ENCODE data around the gene MACROD2. TPM values are rescaled to one million over a fixed set of nuclear protein-coding genes. Genes with fewer than 3 reads are reported as not detected.

Gene MACROD2
- total and polyA plus RNA-seq, 4 donors: 0.66 to 10.5 (median 3.3) TPM

DNA sequence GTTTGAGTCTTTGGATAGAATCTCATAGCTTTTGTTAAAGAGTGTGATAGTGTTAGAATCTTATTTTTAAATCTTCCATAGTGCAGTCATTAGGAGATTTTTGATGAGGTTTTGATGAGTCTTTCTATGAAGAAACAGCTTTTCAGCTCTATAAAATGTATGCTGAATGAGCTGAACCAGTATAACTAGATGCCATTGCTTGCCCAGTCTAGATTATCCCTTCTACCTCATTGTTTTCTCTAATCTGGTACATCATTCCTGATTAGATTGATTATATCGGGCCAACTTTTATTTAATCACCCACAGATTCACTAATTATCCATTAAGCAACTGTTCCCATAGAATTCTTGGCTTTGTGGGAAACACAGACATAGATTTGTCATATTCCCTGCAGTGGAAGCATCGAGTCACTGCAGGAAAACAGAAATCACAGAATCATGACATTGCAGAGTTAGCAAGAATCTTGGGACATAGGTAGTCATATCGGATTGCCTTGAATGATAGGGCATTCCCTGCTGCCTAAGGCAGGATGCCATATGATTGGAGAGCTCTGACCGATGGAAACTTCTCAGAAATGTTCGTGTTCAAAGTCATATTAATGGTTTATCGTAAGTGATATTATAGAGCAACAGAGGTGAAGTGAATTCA, 1224.8 kb downstream of the MACROD2 start:
- Histone ChIP-seq H3K9ac (ENCODE audit: low read depth in 1 of 2, low read length in 2 of 2) (no peak overlapping the region), H3K4me3 (ENCODE audit: low read depth in 1 of 3, low read length in 3 of 3) (no peak overlapping the region), H3K27ac (ENCODE audit: low read depth in 1 of 2, low read length in 2 of 2) (no peak overlapping the region), H3K9me3 (ENCODE audit: control insufficient read depth in 4 of 4, low read length in 3 of 4) (no peaks in the 10 kb centered on the region), H3K36me3 (ENCODE audit: control insufficient read depth in 4 of 4, insufficient read depth in 3 of 4, low read depth in 1 of 4, low read length in 3 of 4) (no peaks in the 10 kb centered on the region), H3K27me3 (ENCODE audit: control insufficient read depth in 4 of 4, insufficient read depth in 4 of 4, low read length in 3 of 4) (no peaks in the 10 kb centered on the region), H3K4me1 (ENCODE audit: control insufficient read depth in 4 of 4, insufficient read depth in 4 of 4, low read length in 3 of 4) (no peaks in the 10 kb centered on the region)
- DNase-seq (ENCODE audit: low spot score): no peak
- WGBS: 71% methylated on average over 6 of the region's 6 CpGs
- TF ChIP-seq GABPA (IDR thresholded peaks at IDR 0.05 in 1 of 2, conservative IDR thresholded peaks at IDR 0.05 in 1 of 2) (no peak), EGR1 (IDR thresholded peaks at IDR 0.05; ENCODE audit: low read depth in 2 of 2) (no peak), FOXA1 (IDR thresholded peaks at IDR 0.05) (no peak)

DNA sequence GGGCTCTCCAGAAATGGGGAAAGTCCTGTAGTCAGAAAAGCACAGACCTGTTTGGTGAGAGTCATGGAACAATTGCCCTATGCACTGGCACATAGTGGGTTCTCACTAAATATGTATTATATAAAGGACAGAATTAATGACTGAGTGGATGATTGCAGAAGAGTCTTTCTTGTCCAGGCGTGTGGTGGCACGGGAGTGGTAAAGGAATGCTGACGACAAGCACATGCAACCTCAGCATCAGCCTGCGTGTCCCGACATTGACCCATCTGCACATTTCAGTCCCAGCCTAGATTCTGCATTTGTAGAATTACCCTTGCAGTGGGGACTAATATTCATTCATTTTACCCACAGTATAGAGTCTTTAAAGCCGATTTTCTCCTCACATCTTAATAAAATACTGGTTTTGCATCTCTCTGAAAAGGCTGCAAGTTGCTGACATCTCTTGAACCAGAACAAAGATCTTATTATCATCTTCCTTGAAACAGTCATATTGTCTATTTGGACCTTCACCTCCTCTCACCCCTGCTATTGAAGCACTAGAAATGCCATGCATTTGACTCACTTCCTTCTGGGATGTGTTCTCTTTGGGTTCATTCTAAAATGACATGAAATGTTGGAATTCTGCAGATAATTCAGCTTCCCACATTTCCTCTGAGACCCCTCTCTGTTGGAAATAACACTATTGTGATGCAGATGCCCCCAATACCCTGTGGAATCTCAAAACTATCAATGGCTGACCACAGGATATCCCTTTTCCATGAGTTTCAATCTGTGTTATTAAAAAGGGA, 1225.7 kb downstream of the MACROD2 start:
- 79% methylated on average over 6 of the region's 6 CpGs for WGBS
- no peak overlapping the region for H3K4me3 ChIP-seq (ENCODE audit: low read depth in 1 of 3, low read length in 3 of 3)
- no peak overlapping the region for H3K9ac ChIP-seq (ENCODE audit: low read depth in 1 of 2, low read length in 2 of 2)
- no peaks in the 10 kb centered on the region for H3K9me3 ChIP-seq (ENCODE audit: control insufficient read depth in 4 of 4, low read length in 3 of 4)
- DNase-seq (ENCODE audit: low spot score): no peak
- H3K27ac ChIP-seq (ENCODE audit: low read depth in 1 of 2, low read length in 2 of 2): no peak overlapping the region
- H3K36me3 ChIP-seq (ENCODE audit: control insufficient read depth in 4 of 4, insufficient read depth in 3 of 4, low read depth in 1 of 4, low read length in 3 of 4): no peaks in the 10 kb centered on the region
- H3K27me3 ChIP-seq (ENCODE audit: control insufficient read depth in 4 of 4, insufficient read depth in 4 of 4, low read length in 3 of 4): no peaks in the 10 kb centered on the region
- no peaks in the 10 kb centered on the region for H3K4me1 ChIP-seq (ENCODE audit: control insufficient read depth in 4 of 4, insufficient read depth in 4 of 4, low read length in 3 of 4)
- no peak for TF ChIP-seq HNF4G (IDR thresholded peaks at IDR 0.05)
- TF ChIP-seq, protein P1, sequence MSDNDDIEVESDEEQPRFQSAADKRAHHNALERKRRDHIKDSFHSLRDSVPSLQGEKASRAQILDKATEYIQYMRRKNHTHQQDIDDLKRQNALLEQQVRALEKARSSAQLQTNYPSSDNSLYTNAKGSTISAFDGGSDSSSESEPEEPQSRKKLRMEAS (IDR thresholded peaks at IDR 0.05): no peak
- TF ChIP-seq RXRA (IDR thresholded peaks at IDR 0.05): peak in 1 of 2 donors; percentile 14

DNA sequence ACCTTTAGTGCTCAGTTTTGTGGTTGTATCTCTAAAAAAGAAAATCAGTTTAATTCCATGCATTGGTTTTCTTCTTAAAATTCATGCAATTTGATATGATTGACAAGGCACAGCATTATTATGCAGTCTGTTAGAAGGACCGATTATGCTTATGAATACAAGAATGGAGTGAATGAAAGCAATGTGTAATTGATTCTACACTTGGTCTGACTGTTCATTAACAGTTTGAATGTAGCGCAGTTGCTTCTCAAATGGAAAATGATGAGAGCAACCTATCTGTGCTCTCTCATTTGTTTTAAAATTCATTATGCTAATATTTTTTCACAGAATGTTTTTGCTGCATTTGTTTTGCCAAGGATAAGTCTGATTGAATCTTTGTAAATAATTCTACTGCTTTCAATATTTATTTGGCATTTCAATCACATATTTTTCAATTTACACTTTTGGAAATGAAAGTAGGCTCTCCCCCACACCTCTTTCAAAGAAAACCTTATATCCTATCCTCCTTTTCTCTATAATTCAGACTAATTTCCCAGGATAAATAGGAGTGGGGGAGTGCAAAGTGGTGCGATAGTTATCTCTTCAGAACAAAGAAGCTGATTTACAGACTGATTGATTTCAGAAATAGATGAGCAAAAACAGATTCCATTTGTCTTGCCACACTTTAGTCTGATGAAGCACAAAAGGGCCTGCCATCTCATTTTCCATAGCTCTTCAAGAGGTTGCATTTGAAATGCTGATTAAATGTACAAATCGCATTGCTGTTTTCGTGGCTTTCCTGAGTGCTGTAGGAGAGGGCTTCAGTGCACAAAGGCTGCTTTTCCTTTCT, 1227.4 kb downstream of the MACROD2 start:
- WGBS: 87% methylated on average over 5 of the region's 5 CpGs
- H3K27me3 ChIP-seq (ENCODE audit: control insufficient read depth in 4 of 4, insufficient read depth in 4 of 4, low read length in 3 of 4): no peaks in the 10 kb centered on the region

More for the DNA sequence above, 1227.4 kb downstream of the MACROD2 start:
- Histone ChIP-seq H3K4me1 (ENCODE audit: control insufficient read depth in 4 of 4, insufficient read depth in 4 of 4, low read length in 3 of 4) (no peaks in the 10 kb centered on the region), H3K27ac (ENCODE audit: low read depth in 1 of 2, low read length in 2 of 2) (no peak overlapping the region), H3K9ac (ENCODE audit: low read depth in 1 of 2, low read length in 2 of 2) (no peak overlapping the region), H3K9me3 (ENCODE audit: control insufficient read depth in 4 of 4, low read length in 3 of 4) (no peaks in the 10 kb centered on the region), H3K36me3 (ENCODE audit: control insufficient read depth in 4 of 4, insufficient read depth in 3 of 4, low read depth in 1 of 4, low read length in 3 of 4) (no peaks in the 10 kb centered on the region), H3K4me3 (ENCODE audit: low read depth in 1 of 3, low read length in 3 of 3) (no peak overlapping the region)
- TF ChIP-seq JUND (IDR thresholded peaks at IDR 0.05): no peak
- TF ChIP-seq, protein P2, sequence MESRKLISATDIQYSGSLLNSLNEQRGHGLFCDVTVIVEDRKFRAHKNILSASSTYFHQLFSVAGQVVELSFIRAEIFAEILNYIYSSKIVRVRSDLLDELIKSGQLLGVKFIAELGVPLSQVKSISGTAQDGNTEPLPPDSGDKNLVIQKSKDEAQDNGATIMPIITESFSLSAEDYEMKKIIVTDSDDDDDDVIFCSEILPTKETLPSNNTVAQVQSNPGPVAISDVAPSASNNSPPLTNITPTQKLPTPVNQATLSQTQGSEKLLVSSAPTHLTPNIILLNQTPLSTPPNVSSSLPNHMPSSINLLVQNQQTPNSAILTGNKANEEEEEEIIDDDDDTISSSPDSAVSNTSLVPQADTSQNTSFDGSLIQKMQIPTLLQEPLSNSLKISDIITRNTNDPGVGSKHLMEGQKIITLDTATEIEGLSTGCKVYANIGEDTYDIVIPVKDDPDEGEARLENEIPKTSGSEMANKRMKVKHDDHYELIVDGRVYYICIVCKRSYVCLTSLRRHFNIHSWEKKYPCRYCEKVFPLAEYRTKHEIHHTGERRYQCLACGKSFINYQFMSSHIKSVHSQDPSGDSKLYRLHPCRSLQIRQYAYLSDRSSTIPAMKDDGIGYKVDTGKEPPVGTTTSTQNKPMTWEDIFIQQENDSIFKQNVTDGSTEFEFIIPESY (IDR thresholded peaks at IDR 0.05): no peak
- TF ChIP-seq YY1 (IDR thresholded peaks at IDR 0.05): no peak
- TF ChIP-seq, protein P3, sequence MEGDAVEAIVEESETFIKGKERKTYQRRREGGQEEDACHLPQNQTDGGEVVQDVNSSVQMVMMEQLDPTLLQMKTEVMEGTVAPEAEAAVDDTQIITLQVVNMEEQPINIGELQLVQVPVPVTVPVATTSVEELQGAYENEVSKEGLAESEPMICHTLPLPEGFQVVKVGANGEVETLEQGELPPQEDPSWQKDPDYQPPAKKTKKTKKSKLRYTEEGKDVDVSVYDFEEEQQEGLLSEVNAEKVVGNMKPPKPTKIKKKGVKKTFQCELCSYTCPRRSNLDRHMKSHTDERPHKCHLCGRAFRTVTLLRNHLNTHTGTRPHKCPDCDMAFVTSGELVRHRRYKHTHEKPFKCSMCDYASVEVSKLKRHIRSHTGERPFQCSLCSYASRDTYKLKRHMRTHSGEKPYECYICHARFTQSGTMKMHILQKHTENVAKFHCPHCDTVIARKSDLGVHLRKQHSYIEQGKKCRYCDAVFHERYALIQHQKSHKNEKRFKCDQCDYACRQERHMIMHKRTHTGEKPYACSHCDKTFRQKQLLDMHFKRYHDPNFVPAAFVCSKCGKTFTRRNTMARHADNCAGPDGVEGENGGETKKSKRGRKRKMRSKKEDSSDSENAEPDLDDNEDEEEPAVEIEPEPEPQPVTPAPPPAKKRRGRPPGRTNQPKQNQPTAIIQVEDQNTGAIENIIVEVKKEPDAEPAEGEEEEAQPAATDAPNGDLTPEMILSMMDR (IDR thresholded peaks at IDR 0.05; ENCODE audit: low read depth, low read length, missing input control): no peak
- no peak for TF ChIP-seq NR2F2 (IDR thresholded peaks at IDR 0.05)
- TF ChIP-seq RXRA (IDR thresholded peaks at IDR 0.05): no peak
- DNase-seq (ENCODE audit: low spot score): no peak

Measured in liver (tissue), 9 donors.